GM12878 (cell line): ENCODE data around the gene F7.

Experiments
- BCL11A ChIP-seq: IDR thresholded peaks from 2 replicates; pipeline ENCODE4 v1.6.1; 2011; ENCODE audit warnings: low read depth, low read length
- CEBPB ChIP-seq, 2 experiments: fragments of 150-350 bp in 1 of 2; IDR thresholded peaks; 2 replicates each; pipeline ENCODE4 v1.6.1; 2012 to 2014; ENCODE audit warnings: low read depth in 2 of 2, low read length in 2 of 2, borderline replicate concordance in 1 of 2, inconsistent platforms in 1 of 2
- CHD2 ChIP-seq: IDR thresholded peaks from 2 replicates; pipeline ENCODE4 v1.6.1; 2011; ENCODE audit warnings: low read depth, low read length, improper control_type of control experiment, borderline replicate concordance
- CTCF ChIP-seq, 3 experiments: IDR thresholded peaks in 2 of 3; conservative IDR thresholded peaks in 1 of 3; 2 replicates each; pipeline ENCODE4 v1.5.1; 2011; ENCODE audit warnings: low read depth in 3 of 3, low read length in 3 of 3, mild to moderate bottlenecking in 3 of 3, control low read depth in 2 of 3, moderate library complexity in 2 of 3, inconsistent platforms in 1 of 3, mixed read lengths in 1 of 3; ENCODE audit not compliant: control insufficient read depth in 2 of 3, insufficient read depth in 1 of 3; ENCODE audit errors: extremely low read depth in 1 of 3
- EED ChIP-seq: sonication (generic); IDR thresholded peaks from 2 replicates; pipeline ENCODE4 v1.6.1; 2016; ENCODE audit warnings: antibody characterized with exemption, low read depth
- EGR1 ChIP-seq, 2 experiments: IDR thresholded peaks; 1 replicate in 1 of 2; 2 replicates in 1 of 2; pipeline ENCODE4 v1.6.1; 2011 to 2012; ENCODE audit warnings: low read depth in 2 of 2, low read length in 2 of 2, borderline replicate concordance in 1 of 2, mild to moderate bottlenecking in 1 of 2, moderate library complexity in 1 of 2
- MXI1 ChIP-seq: fragments of 150-350 bp; IDR thresholded peaks from 2 replicates; pipeline ENCODE4 v1.6.1; 2011; ENCODE audit warnings: low read depth, mild to moderate bottlenecking, inconsistent platforms, low read length, improper control_type of control experiment
- NFYB ChIP-seq: IDR thresholded peaks from 2 replicates; pipeline ENCODE4 v1.6.1; 2011; ENCODE audit warnings: low read depth, mild to moderate bottlenecking, low read length, improper control_type of control experiment, moderate library complexity; ENCODE audit not compliant: insufficient read depth
- POLR2A ChIP-seq: IDR thresholded peaks from 2 replicates; pipeline ENCODE4 v1.6.1; 2011; ENCODE audit warnings: low read depth, mild to moderate bottlenecking, low read length
- REST ChIP-seq: IDR thresholded peaks from 2 replicates; pipeline ENCODE4 v1.6.1; 2012; ENCODE audit warnings: mild to moderate bottlenecking, low read depth, low read length
- TCF7 ChIP-seq: IDR thresholded peaks from 2 replicates; pipeline ENCODE4 v1.6.1; 2014; ENCODE audit warnings: antibody characterized with exemption, borderline replicate concordance

GRCh38 chr13:113095146-113096051 lies 10.2 kb upstream of the F7 start:
- TF ChIP-seq NFYB (no peak), MXI1 (no peak), BCL11A (no peak), CTCF (IDR thresholded peaks at IDR 0.05 in 2 of 3, conservative IDR thresholded peaks at IDR 0.05 in 1 of 3; ENCODE audit: control insufficient read depth in 2 of 3, extremely low read depth in 1 of 3, insufficient read depth in 1 of 3, low read depth in 3 of 3, low read length in 3 of 3) (no peak), CHD2 (no peak), CEBPB (IDR thresholded peaks at IDR 0.05; ENCODE audit: borderline replicate concordance in 1 of 2, low read depth in 2 of 2, low read length in 2 of 2) (no peak), POLR2A (no peak), REST (no peak), EGR1 (IDR thresholded peaks at IDR 0.05; ENCODE audit: borderline replicate concordance in 1 of 2, low read depth in 2 of 2, low read length in 2 of 2) (no peak), TCF7 (no peak), EED (no peak)
